IMR-90 (cell line): ENCODE measurements around the gene REPS2. TPM values are rescaled to one million over a fixed set of nuclear protein-coding genes. Genes with fewer than 3 reads are reported as not detected.

Source experiments
- ATAC-seq: fragments of 200-7000 bp; cut with Tn5 transposase; 2 replicates; pipeline ENCODE4 v1.9.1; 2020; ENCODE audit warnings: low read depth, mild to moderate bottlenecking, moderate library complexity
- BruUV-seq: library from RNA; stranded (reverse); fragments of 400-500 nt; replicated peaks from 2 replicates; lab custom pipeline; 2021; lab: Mats Ljungman, UMichigan
- CTCF ChIA-PET: fragments of 300-600 bp; formaldehyde crosslinking; extraction: SDS; loops from one replicate; lab custom pipeline; 2021; ENCODE audit warnings: antibody characterized with exemption; lab: Yijun Ruan, JAX
- POLR2A ChIA-PET: fragments of 300-600 bp; sonication (Branson Sonifier 250); formaldehyde crosslinking; loops from one replicate; lab custom pipeline; 2022; ENCODE audit warnings: antibody characterized with exemption; ENCODE audit not compliant: unreplicated experiment; lab: Charles Lee
- DNase-seq: peaks from one replicate; pipeline ENCODE4 v3.0.0; 2013
- H2AFZ ChIP-seq: replicated peaks from 2 replicates; pipeline ENCODE3; 2013; ENCODE audit warnings: low read length, mild to moderate bottlenecking; ENCODE audit not compliant: poor library complexity
- H2AK5ac ChIP-seq: 2 replicates; pipeline ENCODE4 v1.6.1; 2013; ENCODE audit warnings: low read depth, low read length, inconsistent platforms
- H2AK9ac ChIP-seq: replicated peaks from 2 replicates; pipeline ENCODE3; 2013; ENCODE audit warnings: mild to moderate bottlenecking, low read depth, low read length, moderate library complexity; ENCODE audit not compliant: poor library complexity
- H2BK120ac ChIP-seq: 2 replicates; pipeline ENCODE4 v1.6.1; 2013; ENCODE audit warnings: low read depth, low read length, inconsistent platforms
- H2BK15ac ChIP-seq: 3 replicates; pipeline ENCODE4 v1.6.1; 2013; ENCODE audit warnings: low read depth, low read length, inconsistent platforms
- H2BK20ac ChIP-seq: 2 replicates; pipeline ENCODE4 v1.6.1; 2013; ENCODE audit warnings: low read depth, mild to moderate bottlenecking, inconsistent platforms, low read length, moderate library complexity
- H2BK5ac ChIP-seq: 2 replicates; pipeline ENCODE4 v1.6.1; 2013; ENCODE audit warnings: mild to moderate bottlenecking, low read depth, low read length, inconsistent platforms; ENCODE audit not compliant: poor library complexity, severe bottlenecking
- H3K14ac ChIP-seq: replicated peaks from 2 replicates; pipeline ENCODE4 v1.6.1; 2013; ENCODE audit warnings: low read depth, low read length, inconsistent platforms
- H3K18ac ChIP-seq: 2 replicates; pipeline ENCODE4 v1.6.1; 2013; ENCODE audit warnings: low read depth, low read length, control low read depth
- H3K23ac ChIP-seq: 2 replicates; pipeline ENCODE4 v1.6.1; 2013; ENCODE audit warnings: low read depth, low read length, inconsistent platforms
- H3K27ac ChIP-seq: 2 replicates; pipeline ENCODE4 v1.5.1; 2013; ENCODE audit warnings: mild to moderate bottlenecking, control low read depth, low read length; ENCODE audit not compliant: insufficient read depth
- H3K27me3 ChIP-seq: 2 replicates; pipeline ENCODE4 v1.6.1; 2013; ENCODE audit warnings: low read length; ENCODE audit not compliant: control insufficient read depth, insufficient read depth
- H3K36me3 ChIP-seq: 2 replicates; pipeline ENCODE4 v1.6.1; 2013; ENCODE audit warnings: low read length, mixed read lengths; ENCODE audit not compliant: control insufficient read depth, insufficient read depth
- H3K4ac ChIP-seq: 2 replicates; pipeline ENCODE4 v1.6.1; 2013; ENCODE audit warnings: low read depth, low read length, inconsistent platforms
- H3K4me1 ChIP-seq: 2 replicates; pipeline ENCODE4 v1.6.1; 2013; ENCODE audit warnings: low read length, mixed read lengths; ENCODE audit not compliant: control insufficient read depth, insufficient read depth
- H3K4me2 ChIP-seq: 2 replicates; pipeline ENCODE4 v1.6.1; 2013; ENCODE audit warnings: low read depth, mild to moderate bottlenecking, control low read depth, low read length, moderate library complexity
- H3K4me3 ChIP-seq: 2 replicates; pipeline ENCODE4 v1.5.1; 2013; ENCODE audit warnings: low read depth, mild to moderate bottlenecking, control low read depth, low read length, moderate library complexity; ENCODE audit not compliant: insufficient read depth
- H3K56ac ChIP-seq: 2 replicates; pipeline ENCODE4 v1.6.1; 2013; ENCODE audit warnings: low read length, inconsistent platforms; ENCODE audit not compliant: insufficient read depth; ENCODE audit errors: extremely low read depth
- H3K79me1 ChIP-seq, 2 experiments: 2 replicates each; pipeline ENCODE4 v1.6.1; 2013; ENCODE audit warnings: low read length in 2 of 2, inconsistent platforms in 1 of 2, low read depth in 1 of 2
- H3K9ac ChIP-seq: 2 replicates; pipeline ENCODE4 v1.6.1; 2013; ENCODE audit warnings: low read depth, low read length, control low read depth
- H3K9me1 ChIP-seq: 2 replicates; pipeline ENCODE4 v1.6.1; 2013; ENCODE audit warnings: low read length, inconsistent platforms; ENCODE audit not compliant: insufficient read depth
- H3K9me3 ChIP-seq: 2 replicates; pipeline ENCODE4 v1.6.1; 2013; ENCODE audit warnings: low read length; ENCODE audit not compliant: control insufficient read depth, insufficient read depth
- H4K20me1 ChIP-seq: 2 replicates; pipeline ENCODE4 v1.6.1; 2013; ENCODE audit warnings: low read length, inconsistent platforms; ENCODE audit not compliant: insufficient read depth
- H4K5ac ChIP-seq: 2 replicates; pipeline ENCODE4 v1.6.1; 2013; ENCODE audit warnings: mild to moderate bottlenecking, low read depth, low read length, control low read depth
- H4K8ac ChIP-seq, 2 experiments: 2 replicates each; pipeline ENCODE4 v1.6.1; 2013; ENCODE audit warnings: low read depth in 2 of 2, low read length in 2 of 2, control low read depth in 1 of 2, inconsistent platforms in 1 of 2
- H4K91ac ChIP-seq: 2 replicates; pipeline ENCODE4 v1.6.1; 2013; ENCODE audit warnings: low read depth, low read length, inconsistent platforms; ENCODE audit not compliant: insufficient read depth
- CTCF ChIP-seq: conservative IDR thresholded peaks from 2 replicates; pipeline ENCODE4 v1.5.1; 2012; ENCODE audit warnings: mild to moderate bottlenecking, low read depth, low read length, improper control_type of control experiment
- MAZ ChIP-seq: IDR thresholded peaks from 2 replicates; pipeline ENCODE4 v1.6.1; 2012; ENCODE audit warnings: low read depth, mild to moderate bottlenecking, low read length, improper control_type of control experiment, moderate library complexity, borderline replicate concordance
- WGBS, 2 experiments: methylation state at CpG; one replicate each; pipeline versions ENCODE4 v1.1.5 to v1.1.7; 2013; ENCODE audit warnings: missing lambda C conversion rate in 2 of 2; ENCODE audit not compliant: insufficient read length in 1 of 2; ENCODE audit errors: extremely low coverage in 2 of 2; 5-methylcytosine and 5-hydroxymethylcytosine counted together
- dilution Hi-C: fragments of 300-500 bp; cut with HindIII; formaldehyde crosslinking; loops from one replicate; pipeline ENCODE4 v1.14.3; 2018; ENCODE audit warnings: low sequenced_read_pairs; ENCODE audit not compliant: unreplicated experiment
- in situ Hi-C: fragments of 300-500 bp; cut with MboI; formaldehyde crosslinking; loops from 3 replicates; pipeline ENCODE4 v1.14.3; 2019; ENCODE audit warnings: low sequenced_read_pairs, inconsistent platforms, mixed read lengths
- intact Hi-C: fragments of 100-400 bp; cut with micrococcal nuclease; formaldehyde crosslinking; loops from 2 replicates; pipeline ENCODE4 v1.10.0; 2022
- polyA plus RNA-seq, 3 experiments: library from polyadenylated mRNA; depleted of rRNA; stranded (reverse); fragments of >200 nt; gene quantifications; 2 replicates each; pipeline ENCODE4 v1.2.3, GENCODE V29; 2012; ENCODE audit warnings: low replicate concordance in 1 of 3
- total RNA-seq: library from RNA; depleted of rRNA; stranded (reverse); fragments of >200 nt; gene quantifications from 2 replicates; pipeline ENCODE4 v1.2.3, GENCODE V29; 2012

Gene REPS2
- total and polyA plus RNA-seq, 2 of the 4 experiments (the other 2 are of a cell fraction): 0.02 to 0.18 TPM

GRCh38 chrX:16997313-16997712, 50.9 kb downstream of the REPS2 start:
- BruUV-seq: no TSS peak
- Histone ChIP-seq H2BK120ac (no peak overlapping the region), H3K14ac (no peak overlapping the region), H3K4me2 (no peak overlapping the region), H4K5ac (no peak overlapping the region), H3K4ac (no peak overlapping the region), H2BK20ac (no peak overlapping the region), H2AFZ (no peak overlapping the region), H4K20me1 (no peaks in the 10 kb centered on the region), H3K56ac (no peak overlapping the region), H3K9me1 (no peaks in the 10 kb centered on the region), H3K4me1 (no peaks in the 10 kb centered on the region), H2AK9ac (no peak overlapping the region), H3K27me3 (peaks cover 9% of the 10 kb centered on the region), H4K91ac (no peak overlapping the region), H3K18ac (no peak overlapping the region), H2BK5ac (no peak overlapping the region), H4K8ac (no peak overlapping the region), H3K9ac (no peak overlapping the region), H3K9me3 (no peaks in the 10 kb centered on the region), H3K27ac (no peak overlapping the region), H2BK15ac (no peak overlapping the region), H3K4me3 (no peak overlapping the region), H2AK5ac (no peak overlapping the region), H3K23ac (no peak overlapping the region), H3K79me1 (no peaks in the 10 kb centered on the region), H3K36me3 (no peaks in the 10 kb centered on the region)
- dilution Hi-C loops: no loop called here
- WGBS, 2 experiments: no CpG with 5 or more reads among the region's 2 CpGs
- in situ Hi-C loops: no loop called here
- no peak for DNase-seq
- TF ChIP-seq MAZ (no peak), CTCF (no peak)
- ATAC-seq: no peak
- ChIA-PET POLR2A (no interaction called here), CTCF (no interaction called here)
- intact Hi-C loops: no loop called here
